Choroid plexus epithelial cell (primary cell): ENCODE results near the gene COPS2.

Source experiments
- DNase-seq: peaks from one replicate; pipeline ENCODE4 v3.0.0-alpha.2; 2010; ENCODE audit warnings: low read depth
- H3K4me3 ChIP-seq: 2 replicates; pipeline ENCODE4 v1.5.1; 2011; ENCODE audit warnings: low read depth, mild to moderate bottlenecking, control low read depth, low read length, moderate library complexity
- CTCF ChIP-seq: conservative IDR thresholded peaks from 2 replicates; pipeline ENCODE4 v1.5.1; 2011; ENCODE audit warnings: low read depth, mild to moderate bottlenecking, control low read depth, inconsistent platforms, low read length, moderate library complexity

The COPS2 gene

GRCh38 chr15:49124371-49124770 lies 31.0 kb downstream of the COPS2 start:
- no peak for TF ChIP-seq CTCF
- H3K4me3 ChIP-seq: no peak overlapping the region
- no peak for DNase-seq

- TF ChIP-seq CTCF: no peak
- H3K4me3 ChIP-seq: no peak overlapping the region
- no peak for DNase-seq
Measured at GRCh38 chr15:49122541-49123062, 32.8 kb downstream of the COPS2 start.

DNA sequence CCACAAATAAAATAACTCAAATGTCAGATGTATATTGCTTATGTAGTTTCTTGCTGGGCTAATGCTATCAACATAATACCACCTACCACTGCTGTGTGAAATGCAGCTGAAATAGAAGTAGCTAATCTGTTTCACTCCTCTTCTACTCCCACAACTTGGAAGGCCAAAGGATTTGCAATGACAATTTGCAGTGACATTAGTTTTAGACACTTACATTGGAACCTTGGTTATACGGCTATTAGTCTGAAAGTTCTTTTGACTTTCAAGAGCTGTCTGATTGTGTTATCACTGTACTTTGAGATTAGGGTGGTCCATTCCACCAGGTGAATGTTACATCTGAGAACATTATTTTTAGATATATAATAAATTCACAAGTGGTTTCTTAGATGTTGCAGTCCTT lies 33.5 kb downstream of the COPS2 start:
- no peak for DNase-seq
- TF ChIP-seq CTCF: no peak
- no peak overlapping the region for H3K4me3 ChIP-seq

GRCh38 chr15:49120832-49121231 lies 34.6 kb downstream of the COPS2 start:
- no peak for DNase-seq
- TF ChIP-seq CTCF: no peak
- H3K4me3 ChIP-seq: no peak overlapping the region

DNA sequence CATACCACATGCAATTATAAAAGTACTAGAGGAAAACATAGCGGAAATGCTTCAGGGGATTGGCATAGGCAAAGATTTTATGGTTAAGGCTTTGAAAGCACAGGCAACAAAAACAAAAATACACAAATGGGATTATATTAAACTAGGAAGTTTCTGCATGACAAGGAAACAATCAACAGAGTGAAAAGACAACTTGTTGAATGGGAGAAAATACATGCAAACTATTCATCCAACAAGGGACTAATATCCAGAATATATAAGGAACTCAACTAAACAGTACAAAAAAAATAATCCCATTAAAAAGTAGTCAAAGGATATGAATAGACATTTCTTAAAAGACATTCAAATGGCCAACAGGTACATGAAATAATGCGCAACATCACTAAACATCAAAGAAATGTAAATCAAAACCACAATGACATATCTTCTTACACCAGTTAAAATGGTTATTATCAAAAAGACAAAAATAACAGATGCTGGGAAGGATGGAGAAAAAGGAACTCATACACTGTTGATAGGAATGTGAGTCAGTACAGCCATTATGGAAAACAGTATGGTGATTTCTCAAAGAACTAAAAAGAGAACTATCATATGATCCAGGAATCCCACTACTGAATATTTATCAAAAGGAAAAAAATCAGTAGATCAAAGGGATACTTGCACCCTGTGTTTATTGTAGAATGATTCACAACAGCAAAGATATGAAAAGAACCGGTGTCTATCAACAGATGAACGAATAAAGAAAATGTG lies 39.1 kb downstream of the COPS2 start:
- DNase-seq: no peak
- H3K4me3 ChIP-seq: no peak overlapping the region
- TF ChIP-seq CTCF: no peak

GRCh38 chr15:49115062-49115461 lies 40.3 kb downstream of the COPS2 start:
- H3K4me3 ChIP-seq: no peak overlapping the region
- no peak for DNase-seq
- no peak for TF ChIP-seq CTCF
